GM21529 (cell line): ENCODE data around the gene OR5K1.

Experiments used
- ATAC-seq: cut with Tn5 transposase; IDR thresholded peaks from one replicate; pipeline ENCODE4 v1.9.1; 2021; ENCODE audit not compliant: unreplicated experiment

The OR5K1 gene

DNA sequence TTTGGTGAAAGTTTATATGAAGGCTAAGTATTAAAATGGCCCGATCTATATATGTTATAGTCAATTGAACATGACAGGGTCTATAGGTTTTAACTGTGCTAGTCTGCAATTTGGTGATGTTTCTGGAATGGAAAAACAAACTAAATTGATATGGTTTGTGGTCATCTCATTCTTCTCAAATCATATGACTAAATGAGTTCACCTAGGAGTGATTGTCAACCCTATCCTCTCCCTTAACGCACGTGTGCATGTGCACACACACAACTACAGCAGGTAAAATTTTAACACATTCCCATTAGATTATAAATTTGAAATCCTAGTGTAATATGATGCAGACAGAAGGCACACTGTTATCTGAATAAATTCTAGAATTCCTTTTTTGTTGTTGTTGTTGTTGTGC lies 50.7 kb downstream of the OR5K1 start:
- no peak for ATAC-seq

DNA sequence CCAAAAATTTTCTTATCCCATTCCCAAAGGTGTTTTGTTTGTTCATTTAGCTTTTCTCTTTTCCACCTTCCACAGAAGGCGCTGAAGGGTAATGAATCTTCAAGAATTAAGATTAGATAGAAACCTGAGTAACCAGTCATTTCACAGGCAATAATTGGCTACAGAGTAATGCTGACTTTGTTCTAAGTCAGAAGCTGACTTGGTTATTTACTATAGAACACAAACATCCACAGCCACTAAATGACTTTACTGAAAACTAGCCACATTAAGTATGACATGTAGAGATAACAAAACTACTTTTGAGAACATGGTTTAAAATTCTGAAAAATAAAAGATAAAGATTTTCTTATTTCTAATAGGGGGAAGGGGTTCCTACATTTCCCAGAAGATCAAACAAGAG lies 51.9 kb downstream of the OR5K1 start:
- no peak for ATAC-seq

DNA sequence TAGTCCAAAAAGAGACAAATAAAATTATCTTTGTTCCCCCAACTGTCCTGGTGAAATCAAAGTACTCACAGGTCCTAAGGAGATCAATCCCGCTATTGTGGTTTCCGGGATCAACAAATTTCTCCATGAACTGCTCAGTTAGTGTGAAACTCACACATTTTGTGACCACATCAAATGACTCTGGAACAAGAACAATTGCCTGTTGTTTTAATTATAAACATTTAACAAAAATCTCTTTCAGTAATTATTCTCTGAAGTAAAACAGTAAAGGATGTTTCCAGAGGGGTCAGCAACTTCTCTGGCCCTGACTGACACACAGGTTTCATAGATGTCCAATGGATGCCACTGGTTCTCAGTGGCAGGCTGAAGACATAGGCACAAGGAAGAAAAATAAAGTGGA lies 55.8 kb downstream of the OR5K1 start:
- ATAC-seq, result no peak

DNA sequence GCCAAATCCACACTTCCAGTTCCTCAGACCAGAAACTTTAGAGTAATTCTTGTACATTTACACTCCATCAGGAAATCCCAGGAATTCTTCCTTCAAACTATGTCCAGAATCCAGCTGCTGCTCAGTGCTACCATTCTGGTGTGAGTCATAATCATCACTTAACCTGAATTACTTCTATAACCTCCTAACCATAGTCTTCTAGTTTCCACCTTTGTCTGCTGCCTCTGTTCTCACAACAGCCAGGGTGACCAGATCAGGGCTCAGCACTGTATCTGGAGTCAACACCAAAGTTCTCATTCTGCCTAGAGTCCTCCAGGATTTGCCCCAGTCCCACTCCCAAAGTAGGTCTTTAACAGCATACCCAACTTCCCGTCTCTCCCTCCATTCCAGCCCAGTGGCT lies 56.4 kb downstream of the OR5K1 start:
- ATAC-seq, result no peak

DNA sequence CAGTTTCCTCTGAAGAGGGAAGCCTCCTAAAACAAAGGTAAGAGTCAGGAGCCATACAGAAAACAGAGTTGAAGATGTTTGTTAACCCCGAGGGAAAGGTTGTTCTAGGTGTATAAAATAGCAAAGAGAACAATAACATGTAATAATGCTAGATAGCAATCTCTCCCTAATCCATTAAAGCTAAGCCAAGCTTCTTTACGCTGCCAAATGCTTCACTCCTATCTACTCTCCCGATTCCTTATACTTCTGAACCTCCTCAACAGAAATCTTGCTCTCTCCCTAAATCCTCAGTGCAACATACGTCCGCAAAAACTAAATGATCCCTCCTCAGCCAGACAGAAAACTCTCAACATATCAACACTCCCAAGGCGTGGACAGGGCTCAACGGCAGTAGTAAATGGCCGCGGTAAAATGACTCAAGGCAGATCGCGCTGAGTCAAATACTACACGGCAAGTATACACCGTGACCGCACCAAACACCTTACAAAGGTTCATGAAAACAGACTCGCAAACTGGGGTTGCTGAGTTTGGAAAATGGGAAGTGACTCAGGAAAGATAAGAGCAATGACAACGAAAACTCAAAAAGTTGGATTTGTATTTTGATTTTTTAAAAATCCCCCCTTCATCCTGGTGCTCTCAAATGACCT lies 59.0 kb downstream of the OR5K1 start:
- peak; percentile 40 for ATAC-seq
